WTC11 (cell line): ENCODE measurements around the gene PAK6.

Experiments used
- ATF3 ChIP-seq: sonication (generic); formaldehyde crosslinking; conservative IDR thresholded peaks from 2 replicates; pipeline ENCODE4 v1.8.1; 2022; ENCODE audit warnings: mild to moderate bottlenecking, missing genetic modification reagents
- CDX4 ChIP-seq: fragments of 250-450 bp; sonication (Bioruptor Pico); IDR thresholded peaks from 2 replicates; pipeline ENCODE4 v1.9.0; 2021; ENCODE audit warnings: moderate library complexity, mild to moderate bottlenecking, inconsistent platforms, borderline replicate concordance
- CTCF ChIP-seq: fragments of 200-600 bp; IDR thresholded peaks from 2 replicates; pipeline ENCODE4 v1.8.0; 2022; ENCODE audit warnings: antibody characterized with exemption
- FOXK1 ChIP-seq: sonication (generic); formaldehyde crosslinking; IDR thresholded peaks from 2 replicates; pipeline ENCODE4 v1.8.0; 2022; ENCODE audit warnings: mild to moderate bottlenecking, moderate library complexity, missing genetic modification reagents
- HMGA2 ChIP-seq: fragments of 250-450 bp; sonication (Bioruptor Pico); IDR thresholded peaks from 2 replicates; pipeline ENCODE4 v1.4.0; 2021; ENCODE audit warnings: mild to moderate bottlenecking, moderate library complexity
- HMGXB4 ChIP-seq: sonication (generic); formaldehyde crosslinking; IDR thresholded peaks from 2 replicates; pipeline ENCODE4 v1.8.1; 2023; ENCODE audit warnings: mild to moderate bottlenecking, moderate library complexity, missing genetic modification reagents
- JUN ChIP-seq: sonication (generic); formaldehyde crosslinking; IDR thresholded peaks from 2 replicates; pipeline ENCODE4 v1.8.0; 2023; ENCODE audit warnings: mild to moderate bottlenecking, missing genetic modification reagents
- MAX ChIP-seq: sonication (generic); formaldehyde crosslinking; IDR thresholded peaks from 2 replicates; pipeline ENCODE4 v1.8.0; 2022; ENCODE audit warnings: mild to moderate bottlenecking, missing genetic modification reagents
- MXD4 ChIP-seq: fragments of 250-450 bp; sonication (Bioruptor Pico); IDR thresholded peaks from 2 replicates; pipeline ENCODE4 v1.8.0; 2021; ENCODE audit warnings: mild to moderate bottlenecking, moderate library complexity, borderline replicate concordance
- NR1H2 ChIP-seq: sonication (generic); formaldehyde crosslinking; IDR thresholded peaks from 2 replicates; pipeline ENCODE4 v1.9.0; 2021; ENCODE audit warnings: mild to moderate bottlenecking, moderate library complexity, missing genetic modification reagents
- TCF7 ChIP-seq: sonication (generic); formaldehyde crosslinking; IDR thresholded peaks from 2 replicates; pipeline ENCODE4 v1.8.0; 2022; ENCODE audit warnings: mild to moderate bottlenecking, low read depth, missing genetic modification reagents, moderate library complexity
- TP53 ChIP-seq: sonication (generic); formaldehyde crosslinking; IDR thresholded peaks from 2 replicates; pipeline ENCODE4 v1.8.1; 2023; ENCODE audit warnings: mild to moderate bottlenecking, missing genetic modification reagents
- USF1 ChIP-seq: sonication (generic); formaldehyde crosslinking; IDR thresholded peaks from 2 replicates; pipeline ENCODE4 v1.8.0; 2022; ENCODE audit warnings: mild to moderate bottlenecking, missing genetic modification reagents
- ZNF219 ChIP-seq: sonication (generic); formaldehyde crosslinking; IDR thresholded peaks from 2 replicates; pipeline ENCODE4 v1.8.0; 2023; ENCODE audit warnings: missing genetic modification reagents, mild to moderate bottlenecking, borderline replicate concordance

- TF ChIP-seq TP53 (CRISPR knock-in tag): no peak
- no peak for TF ChIP-seq USF1 (CRISPR knock-in tag)
- no peak for TF ChIP-seq CTCF
- no peak for TF ChIP-seq MAX (CRISPR knock-in tag)
- TF ChIP-seq JUN: no peak
- no peak for TF ChIP-seq HMGXB4 (CRISPR knock-in tag)
- no peak for TF ChIP-seq ATF3 (CRISPR knock-in tag)
- no peak for TF ChIP-seq FOXK1 (CRISPR knock-in tag)
- no peak for TF ChIP-seq TCF7 (CRISPR knock-in tag)
- no peak for TF ChIP-seq NR1H2 (CRISPR knock-in tag)
- no peak for TF ChIP-seq ZNF219 (CRISPR knock-in tag)
- no peak for TF ChIP-seq MXD4 (CRISPR knock-in tag)
- TF ChIP-seq CDX4 (CRISPR knock-in tag): no peak
- no peak for TF ChIP-seq HMGA2 (CRISPR knock-in tag)
Observed at GRCh38 chr15:40265355-40265754, 26.5 kb downstream of the PAK6 start.
